ENCODE data around the gene ZC4H2. TPM values are rescaled to one million over a fixed set of nuclear protein-coding genes. Genes with fewer than 3 reads are reported as not detected.

Gene ZC4H2
- polyA plus RNA-seq, 3 donors = 21.6 to 23.5 (median 22.8) TPM

Other genes with a start within 250 kb of the ZC4H2 start
- 1 to 10 TPM; 3.3 to 6.2 (median 4.6) TPM for gene ZC3H12B, start 58.4 kb upstream of the ZC4H2 start, polyA plus RNA-seq (ENCODE audit: insufficient read length in 3 of 3)